Measurements from ENCODE around the gene KCNN1. TPM values are rescaled to one million over a fixed set of nuclear protein-coding genes. Genes with fewer than 3 reads are reported as not detected.

The KCNN1 gene
- total and polyA plus RNA-seq, 10 donors = 0.03 to 0.10 (median 0.04) TPM; not detected in 7

- no peak overlapping the region for H3K4me3 ChIP-seq
- no peaks in the 10 kb centered on the region for H3K36me3 ChIP-seq
- no peak for DNase-seq
- peaks cover 28 to 46% (median 42%) of the 10 kb centered on the region in 6 donors for H3K4me1 ChIP-seq
- H3K9me3 ChIP-seq = no peaks in the 10 kb centered on the region
- H3K27me3 ChIP-seq (replicated peaks in 1 of 7) = peaks cover 27 to 97% (median 73%) of the 10 kb centered on the region in 7 donors
- TF ChIP-seq CTCF (IDR thresholded peaks at IDR 0.05 in 8 of 11, conservative IDR thresholded peaks at IDR 0.05 in 3 of 11) (no peak), POLR2A (IDR thresholded peaks at IDR 0.05) (no peak), POLR2AphosphoS5 (IDR thresholded peaks at IDR 0.05) (no peak)
- 62 to 85% (median 79%) methylated on average over 4 of the region's 4 CpGs for WGBS, 5 donors
- intact Hi-C loops (cut with DNase I; ENCODE audit: low total_unique reads) = no loop called here
- H3K27ac ChIP-seq = no peak overlapping the region
Measured at GRCh38 chr19:17953869-17954268, 13.0 kb upstream of the KCNN1 start.

- H3K36me3 ChIP-seq = no peaks in the 10 kb centered on the region
- intact Hi-C loops (cut with DNase I; ENCODE audit: low total_unique reads) = no loop called here
- no peak overlapping the region for H3K4me3 ChIP-seq
- no peak for TF ChIP-seq CTCF (IDR thresholded peaks at IDR 0.05 in 8 of 11, conservative IDR thresholded peaks at IDR 0.05 in 3 of 11)
- no peak for TF ChIP-seq POLR2A (IDR thresholded peaks at IDR 0.05)
- TF ChIP-seq POLR2AphosphoS5 (IDR thresholded peaks at IDR 0.05) = no peak
- H3K9me3 ChIP-seq = no peaks in the 10 kb centered on the region
- H3K4me1 ChIP-seq = peaks cover 24 to 41% (median 36%) of the 10 kb centered on the region in 6 donors
- DNase-seq = no peak
- peaks cover 27 to 96% (median 68%) of the 10 kb centered on the region in 7 donors for H3K27me3 ChIP-seq (replicated peaks in 1 of 7)
- 79 to 92% (median 84%) methylated on average over 7 of the region's 7 CpGs for WGBS, 5 donors
- no peak overlapping the region for H3K27ac ChIP-seq
Measured at GRCh38 chr19:17954401-17954800, 12.5 kb upstream of the KCNN1 start.

- H3K27me3 ChIP-seq (replicated peaks in 1 of 7) = peaks cover 13 to 75% (median 39%) of the 10 kb centered on the region in 7 donors
- intact Hi-C loops (cut with DNase I; ENCODE audit: low total_unique reads) = no loop called here
- no peak for DNase-seq
- WGBS, 5 donors = 68 to 79% (median 70%) methylated on average over 2 to 3 of the region's 3 CpGs
- H3K4me1 ChIP-seq = peaks cover 0 to 12% (median 7%) of the 10 kb centered on the region in 6 donors
- no peak overlapping the region for H3K27ac ChIP-seq
- no peak overlapping the region for H3K4me3 ChIP-seq
- no peak for TF ChIP-seq CTCF (IDR thresholded peaks at IDR 0.05 in 8 of 11, conservative IDR thresholded peaks at IDR 0.05 in 3 of 11)
- TF ChIP-seq POLR2A (IDR thresholded peaks at IDR 0.05) = no peak
- no peak for TF ChIP-seq POLR2AphosphoS5 (IDR thresholded peaks at IDR 0.05)
- no peaks in the 10 kb centered on the region for H3K36me3 ChIP-seq
- H3K9me3 ChIP-seq = no peaks in the 10 kb centered on the region
Measured at GRCh38 chr19:17957149-17957849, 9.6 kb upstream of the KCNN1 start.

- H3K4me3 ChIP-seq = no peak overlapping the region
- no peaks in the 10 kb centered on the region for H3K9me3 ChIP-seq
- TF ChIP-seq CTCF (IDR thresholded peaks at IDR 0.05 in 8 of 11, conservative IDR thresholded peaks at IDR 0.05 in 3 of 11) (no peak), POLR2A (IDR thresholded peaks at IDR 0.05) (no peak), POLR2AphosphoS5 (IDR thresholded peaks at IDR 0.05) (no peak)
- H3K4me1 ChIP-seq = peaks cover 0 to 6% (median 2%) of the 10 kb centered on the region in 6 donors
- intact Hi-C loops (cut with DNase I; ENCODE audit: low total_unique reads) = no loop called here
- DNase-seq = no peak
- peaks cover 8 to 73% (median 33%) of the 10 kb centered on the region in 7 donors for H3K27me3 ChIP-seq (replicated peaks in 1 of 7)
- H3K27ac ChIP-seq = no peak overlapping the region
- no peaks in the 10 kb centered on the region for H3K36me3 ChIP-seq
Measured at GRCh38 chr19:17957885-17958284, 9.0 kb upstream of the KCNN1 start.

Data from spleen (tissue), 11 donors.